ENCODE measurements around the gene OR10V1.

The OR10V1 gene

DNA sequence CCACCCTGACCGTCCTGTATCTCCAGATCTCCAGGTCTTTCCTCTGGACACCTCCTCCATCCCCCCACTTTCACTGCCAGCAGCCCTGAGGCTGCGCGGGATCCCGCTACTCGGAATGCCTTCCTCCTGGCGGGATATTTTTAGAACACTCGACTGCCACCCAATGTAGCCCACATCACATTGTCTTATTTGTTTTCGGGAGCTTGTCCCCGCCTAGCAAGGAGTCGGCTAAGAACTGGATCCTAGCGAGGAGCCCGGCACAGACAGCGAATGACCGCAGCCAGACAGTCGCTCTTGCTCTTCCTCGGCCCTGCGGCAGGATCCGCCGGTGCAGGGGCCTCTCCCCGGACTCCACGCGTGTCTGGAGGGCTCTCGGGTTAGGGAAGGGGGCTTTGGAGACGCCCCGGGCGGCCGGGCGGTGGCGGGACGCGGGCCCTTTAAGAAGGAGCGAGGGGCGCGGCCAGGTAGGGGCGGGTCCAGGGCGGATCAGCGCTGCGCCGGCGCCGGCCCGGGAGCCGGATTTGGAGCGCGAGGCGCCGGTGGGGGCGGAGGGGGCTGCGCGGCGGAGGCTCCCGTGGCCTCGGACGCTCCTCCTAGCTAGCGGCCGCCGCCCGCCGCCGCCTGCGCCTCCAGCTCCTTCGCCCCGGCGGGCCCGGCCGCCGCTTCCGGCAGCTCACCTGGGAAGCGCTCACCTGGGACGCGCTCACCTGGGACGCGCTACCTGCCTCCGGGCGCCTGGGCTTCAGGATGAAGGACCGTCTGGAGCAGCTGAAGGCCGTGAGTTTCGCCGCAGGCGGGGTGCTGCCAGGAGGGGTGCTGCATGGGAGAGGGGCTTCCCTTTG is 41.4 kb upstream of the OR10V1 start, which contains the start of gene STX3:
TSS of gene STX3 (plus strand) at position 518 of the 842 bp plus-strand sequence. CDS start at position 748, 230 bp downstream.
- peak within 1 kb of the TSS; percentile 67; the same call in 1 of the 2 replicates for H3K27ac ChIP-seq (ENCODE audit: extremely low read depth, low read depth, low read length)
- no peaks in the 10 kb centered on the region for H3K9me3 ChIP-seq (ENCODE audit: control insufficient read depth, insufficient read depth, low read depth, low read length)
- POLR2A ChIA-PET, result interaction anchor here (0.6 to 2.7 kb wide), 14 partner anchors 10 to 849 kb away, joined by 3 to 28 read pairs (median 6); partner anchors contain the start of genes MRPL16, OSBP and PATL1
- H3K4me1 ChIP-seq (ENCODE audit: control insufficient read depth, insufficient read depth, low read length), result no peaks in the 10 kb centered on the region
- CTCF ChIA-PET, result interaction anchor here (0.5 to 6.9 kb wide), 14 partner anchors 12 to 1231 kb away, joined by 3 to 110 read pairs (median 4); partner anchors contain the start of gene MRPL16
- H3K4me3 ChIP-seq (ENCODE audit: low read depth, low read length), result peak within 1 kb of the TSS; percentile 82
- H3K36me3 ChIP-seq (ENCODE audit: control insufficient read depth in 2 of 2, insufficient read depth in 1 of 2, low read length in 2 of 2), result peaks cover 0 to 3% of the 10 kb centered on the region in 2 experiments; a peak in 1 of 3 replicates
- TF ChIP-seq ZNF658 (tag by site-specific recombination; IDR thresholded peaks at IDR 0.05) (no peak), HOXC10 (CRISPR knock-in tag; IDR thresholded peaks at IDR 0.05) (no peak), KLF1 (tag by site-specific recombination; IDR thresholded peaks at IDR 0.05) (peak; percentile 19; the same call in 1 of the 2 replicates), ZNF792 (tag by site-specific recombination; IDR thresholded peaks at IDR 0.05) (no peak), ZXDB (tag by site-specific recombination; IDR thresholded peaks at IDR 0.05) (peak; percentile 12; the same call in 1 of the 2 replicates), OSR2 (tag by site-specific recombination; IDR thresholded peaks at IDR 0.05) (peak; percentile 31), ZFP37 (tag by site-specific recombination; IDR thresholded peaks at IDR 0.05) (no peak), ZNF423 (tag by site-specific recombination; IDR thresholded peaks at IDR 0.05) (no peak), SP3 (tag by site-specific recombination; IDR thresholded peaks at IDR 0.05) (peak; percentile 62), ZNF677 (tag by site-specific recombination; IDR thresholded peaks at IDR 0.05) (0 out of 2 replicates have a peak, but pooled peaks have one; percentile 25), ZBTB20 (tag by site-specific recombination; IDR thresholded peaks at IDR 0.05) (peak; percentile 60), ZNF24 (tag by site-specific recombination; IDR thresholded peaks at IDR 0.05) (no peak), ZNF146 (tag by site-specific recombination; IDR thresholded peaks at IDR 0.05) (no peak), ZBTB17 (tag by site-specific recombination; IDR thresholded peaks at IDR 0.05) (peak; percentile 50), ZNF596 (tag by site-specific recombination; IDR thresholded peaks at IDR 0.05) (no peak), ZNF221 (tag by site-specific recombination; IDR thresholded peaks at IDR 0.05; ENCODE audit: borderline replicate concordance) (no peak), ZNF629 (tag by site-specific recombination; IDR thresholded peaks at IDR 0.05) (0 out of 2 replicates have a peak, but pooled peaks have one; percentile 11), ZNF404 (tag by site-specific recombination; IDR thresholded peaks at IDR 0.05) (no peak), ZNF362 (tag by site-specific recombination; IDR thresholded peaks at IDR 0.05) (no peak), TRIM28 (IDR thresholded peaks at IDR 0.05; ENCODE audit: borderline replicate concordance, low read length) (no peak), SP2 (tag by site-specific recombination; IDR thresholded peaks at IDR 0.05) (peak; percentile 42), HIC1 (tag by site-specific recombination; IDR thresholded peaks at IDR 0.05) (no peak)
- TF ChIP-seq, protein P1, sequence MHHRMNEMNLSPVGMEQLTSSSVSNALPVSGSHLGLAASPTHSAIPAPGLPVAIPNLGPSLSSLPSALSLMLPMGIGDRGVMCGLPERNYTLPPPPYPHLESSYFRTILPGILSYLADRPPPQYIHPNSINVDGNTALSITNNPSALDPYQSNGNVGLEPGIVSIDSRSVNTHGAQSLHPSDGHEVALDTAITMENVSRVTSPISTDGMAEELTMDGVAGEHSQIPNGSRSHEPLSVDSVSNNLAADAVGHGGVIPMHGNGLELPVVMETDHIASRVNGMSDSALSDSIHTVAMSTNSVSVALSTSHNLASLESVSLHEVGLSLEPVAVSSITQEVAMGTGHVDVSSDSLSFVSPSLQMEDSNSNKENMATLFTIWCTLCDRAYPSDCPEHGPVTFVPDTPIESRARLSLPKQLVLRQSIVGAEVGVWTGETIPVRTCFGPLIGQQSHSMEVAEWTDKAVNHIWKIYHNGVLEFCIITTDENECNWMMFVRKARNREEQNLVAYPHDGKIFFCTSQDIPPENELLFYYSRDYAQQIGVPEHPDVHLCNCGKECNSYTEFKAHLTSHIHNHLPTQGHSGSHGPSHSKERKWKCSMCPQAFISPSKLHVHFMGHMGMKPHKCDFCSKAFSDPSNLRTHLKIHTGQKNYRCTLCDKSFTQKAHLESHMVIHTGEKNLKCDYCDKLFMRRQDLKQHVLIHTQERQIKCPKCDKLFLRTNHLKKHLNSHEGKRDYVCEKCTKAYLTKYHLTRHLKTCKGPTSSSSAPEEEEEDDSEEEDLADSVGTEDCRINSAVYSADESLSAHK (tag by site-specific recombination; IDR thresholded peaks at IDR 0.05), result peak; percentile 54; the same call in 1 of the 2 replicates
- TF ChIP-seq, protein P2, sequence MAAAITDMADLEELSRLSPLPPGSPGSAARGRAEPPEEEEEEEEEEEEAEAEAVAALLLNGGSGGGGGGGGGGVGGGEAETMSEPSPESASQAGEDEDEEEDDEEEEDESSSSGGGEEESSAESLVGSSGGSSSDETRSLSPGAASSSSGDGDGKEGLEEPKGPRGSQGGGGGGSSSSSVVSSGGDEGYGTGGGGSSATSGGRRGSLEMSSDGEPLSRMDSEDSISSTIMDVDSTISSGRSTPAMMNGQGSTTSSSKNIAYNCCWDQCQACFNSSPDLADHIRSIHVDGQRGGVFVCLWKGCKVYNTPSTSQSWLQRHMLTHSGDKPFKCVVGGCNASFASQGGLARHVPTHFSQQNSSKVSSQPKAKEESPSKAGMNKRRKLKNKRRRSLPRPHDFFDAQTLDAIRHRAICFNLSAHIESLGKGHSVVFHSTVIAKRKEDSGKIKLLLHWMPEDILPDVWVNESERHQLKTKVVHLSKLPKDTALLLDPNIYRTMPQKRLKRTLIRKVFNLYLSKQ (tag by site-specific recombination; IDR thresholded peaks at IDR 0.05; ENCODE audit: borderline replicate concordance), result no peak
- TF ChIP-seq, protein P3, sequence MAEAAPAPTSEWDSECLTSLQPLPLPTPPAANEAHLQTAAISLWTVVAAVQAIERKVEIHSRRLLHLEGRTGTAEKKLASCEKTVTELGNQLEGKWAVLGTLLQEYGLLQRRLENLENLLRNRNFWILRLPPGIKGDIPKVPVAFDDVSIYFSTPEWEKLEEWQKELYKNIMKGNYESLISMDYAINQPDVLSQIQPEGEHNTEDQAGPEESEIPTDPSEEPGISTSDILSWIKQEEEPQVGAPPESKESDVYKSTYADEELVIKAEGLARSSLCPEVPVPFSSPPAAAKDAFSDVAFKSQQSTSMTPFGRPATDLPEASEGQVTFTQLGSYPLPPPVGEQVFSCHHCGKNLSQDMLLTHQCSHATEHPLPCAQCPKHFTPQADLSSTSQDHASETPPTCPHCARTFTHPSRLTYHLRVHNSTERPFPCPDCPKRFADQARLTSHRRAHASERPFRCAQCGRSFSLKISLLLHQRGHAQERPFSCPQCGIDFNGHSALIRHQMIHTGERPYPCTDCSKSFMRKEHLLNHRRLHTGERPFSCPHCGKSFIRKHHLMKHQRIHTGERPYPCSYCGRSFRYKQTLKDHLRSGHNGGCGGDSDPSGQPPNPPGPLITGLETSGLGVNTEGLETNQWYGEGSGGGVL (tag by site-specific recombination; IDR thresholded peaks at IDR 0.05), result peak; percentile 7; the same call in 1 of the 2 replicates
- TF ChIP-seq, protein P4, sequence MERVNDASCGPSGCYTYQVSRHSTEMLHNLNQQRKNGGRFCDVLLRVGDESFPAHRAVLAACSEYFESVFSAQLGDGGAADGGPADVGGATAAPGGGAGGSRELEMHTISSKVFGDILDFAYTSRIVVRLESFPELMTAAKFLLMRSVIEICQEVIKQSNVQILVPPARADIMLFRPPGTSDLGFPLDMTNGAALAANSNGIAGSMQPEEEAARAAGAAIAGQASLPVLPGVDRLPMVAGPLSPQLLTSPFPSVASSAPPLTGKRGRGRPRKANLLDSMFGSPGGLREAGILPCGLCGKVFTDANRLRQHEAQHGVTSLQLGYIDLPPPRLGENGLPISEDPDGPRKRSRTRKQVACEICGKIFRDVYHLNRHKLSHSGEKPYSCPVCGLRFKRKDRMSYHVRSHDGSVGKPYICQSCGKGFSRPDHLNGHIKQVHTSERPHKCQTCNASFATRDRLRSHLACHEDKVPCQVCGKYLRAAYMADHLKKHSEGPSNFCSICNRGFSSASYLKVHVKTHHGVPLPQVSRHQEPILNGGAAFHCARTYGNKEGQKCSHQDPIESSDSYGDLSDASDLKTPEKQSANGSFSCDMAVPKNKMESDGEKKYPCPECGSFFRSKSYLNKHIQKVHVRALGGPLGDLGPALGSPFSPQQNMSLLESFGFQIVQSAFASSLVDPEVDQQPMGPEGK (tag by site-specific recombination; IDR thresholded peaks at IDR 0.05), result 0 out of 2 replicates have a peak, but pooled peaks have one; percentile 28
